ENCODE data around the gene TMEM37.
"Not testable (repeated sequence)": the region's sequence is repeated elsewhere in the genome, so short reads cannot be mapped to it uniquely, and the experiment has no call there.

Gene TMEM37

GRCh38 chr2:119431155-119431975 is at the start of gene TMEM37:
TMEM37 (plus strand) TSS chr2:119431854; CDS start chr2:119431904, 50 bp downstream.
- no peak for DNase-seq

- no peak for DNase-seq
These were observed 48.1 kb upstream of the TMEM37 start for GRCh38 chr2:119383410-119384140.

GRCh38 chr2:119384971-119385370 is 46.7 kb upstream of the TMEM37 start:
- no peak for DNase-seq

GRCh38 chr2:119385466-119385865 is 46.2 kb upstream of the TMEM37 start:
- DNase-seq: no peak

- DNase-seq: no peak
These were observed 44.1 kb upstream of the TMEM37 start for GRCh38 chr2:119387381-119388129.

GRCh38 chr2:119389615-119390306 is 41.9 kb upstream of the TMEM37 start:
- DNase-seq: no peak

- DNase-seq: no peak
These were observed 37.5 kb upstream of the TMEM37 start for GRCh38 chr2:119393971-119394748.

- no peak for DNase-seq
These were observed 34.5 kb upstream of the TMEM37 start for GRCh38 chr2:119397196-119397595.

- no peak for DNase-seq
These were observed 29.5 kb upstream of the TMEM37 start for GRCh38 chr2:119402106-119402505.

- no peak for DNase-seq
These were observed 28.8 kb upstream of the TMEM37 start for GRCh38 chr2:119402645-119403560.

- not testable (repeated sequence) for DNase-seq
These were observed 28.0 kb upstream of the TMEM37 start for GRCh38 chr2:119403618-119404017.

GRCh38 chr2:119405151-119405550 is 26.5 kb upstream of the TMEM37 start:
- DNase-seq: no peak

- DNase-seq: no peak
These were observed 24.0 kb upstream of the TMEM37 start for GRCh38 chr2:119407430-119408220.

- no peak for DNase-seq
These were observed 23.4 kb upstream of the TMEM37 start for GRCh38 chr2:119408221-119408619.

GRCh38 chr2:119409506-119409905 is 22.1 kb upstream of the TMEM37 start:
- no peak for DNase-seq

GRCh38 chr2:119414894-119415293 is 16.8 kb upstream of the TMEM37 start:
- no peak for DNase-seq

- DNase-seq: no peak
These were observed 16.0 kb upstream of the TMEM37 start for GRCh38 chr2:119415630-119416029.

- DNase-seq: no peak
These were observed 15.2 kb upstream of the TMEM37 start for GRCh38 chr2:119416299-119416923.

GRCh38 chr2:119417908-119418307 is 13.7 kb upstream of the TMEM37 start:
- DNase-seq: no peak

GRCh38 chr2:119419065-119419464 is 12.6 kb upstream of the TMEM37 start:
- no peak for DNase-seq

Data from activated CD4-positive, alpha-beta T cell treated with anti-CD3 and anti-CD28 coated beads for 1 hour (primary cell).